ENCODE results near the gene CRADD.

Gene CRADD

GRCh38 chr12:93944201-93944600 is 267.0 kb downstream of the CRADD start:
- no peak for TF ChIP-seq CTCF (IDR thresholded peaks at IDR 0.05)
